Tibial nerve (tissue), 4 donors: Measurements from ENCODE around the gene POP7. TPM values are rescaled to one million over a fixed set of nuclear protein-coding genes. Genes with fewer than 3 reads are reported as not detected.

Experiments
- DNase-seq, 2 donors: peaks; one replicate each; pipeline ENCODE4 v3.0.0-alpha.2; 2019; ENCODE audit warnings: low spot score in 2 of 2
- H3K27ac ChIP-seq, 4 donors: fragments of 200-600 bp; sonication (generic) in 3 of 4; one replicate each; pipeline ENCODE4 v1.5.1; 2017 to 2019; ENCODE audit warnings: mild to moderate bottlenecking in 1 of 4
- H3K27me3 ChIP-seq, 2 donors: fragments of 200-600 bp; sonication (generic) in 1 of 2; one replicate each; pipeline versions ENCODE4 v1.5.1 to v1.6.0; 2017 to 2019
- H3K36me3 ChIP-seq, 3 donors: fragments of 200-600 bp; sonication (generic); one replicate each; pipeline ENCODE4 v1.5.1; 2018 to 2019
- H3K4me1 ChIP-seq, 4 donors: fragments of 200-600 bp; sonication (generic) in 3 of 4; one replicate each; pipeline ENCODE4 v1.5.1; 2017 to 2019
- H3K4me3 ChIP-seq, 4 donors: fragments of 200-600 bp; sonication (generic) in 3 of 4; one replicate each; pipeline ENCODE4 v1.5.1; 2017 to 2019; ENCODE audit warnings: mild to moderate bottlenecking in 1 of 4, moderate library complexity in 1 of 4
- H3K9me3 ChIP-seq, 4 donors: fragments of 200-600 bp; sonication (generic) in 3 of 4; one replicate each; pipeline ENCODE4 v1.5.1; 2017 to 2019
- CTCF ChIP-seq, 5 experiments: fragments of 200-600 bp in 3 of 5; fragments of 450-650 bp in 2 of 5; sonication (generic) in 3 of 5; IDR thresholded peaks; one replicate each; pipeline ENCODE4 v1.5.1; 2016 to 2019; ENCODE audit warnings: antibody characterized with exemption in 5 of 5, mild to moderate bottlenecking in 3 of 5, moderate library complexity in 2 of 5
- EP300 ChIP-seq, 2 donors: sonication (generic); formaldehyde crosslinking; IDR thresholded peaks; one replicate each; pipeline ENCODE4 v1.6.1; 2017; ENCODE audit warnings: antibody characterized with exemption in 2 of 2, mild to moderate bottlenecking in 1 of 2
- POLR2A ChIP-seq, 2 donors: fragments of 450-650 bp; IDR thresholded peaks; one replicate each; pipeline ENCODE4 v1.6.1; 2017; ENCODE audit warnings: antibody characterized with exemption in 2 of 2, mild to moderate bottlenecking in 2 of 2, moderate library complexity in 2 of 2
- WGBS, 2 donors: methylation state at CpG; one replicate each; pipeline ENCODE4 v1.1.5; 2018; 5-methylcytosine and 5-hydroxymethylcytosine counted together
- total RNA-seq, 4 donors: library from RNA; depleted of rRNA; stranded (reverse); fragments of >200 nt; gene quantifications; one replicate each; pipeline ENCODE4 v1.1.0, GENCODE V29; 2016

Gene POP7
- total RNA-seq, 4 donors from 2014 or later: 23.1 to 50.7 (median 35.6) TPM

GRCh38 chr7:100674411-100675104 lies 31.4 kb upstream of the POP7 start:
- peak overlapping the region; percentile 91 to 100 (median 96) for H3K4me3 ChIP-seq
- H3K4me1 ChIP-seq: peaks cover 0 to 46% (median 21%) of the 10 kb centered on the region in 4 donors
- no peaks in the 10 kb centered on the region for H3K27me3 ChIP-seq
- WGBS, 2 donors: 1% methylated on average over 39 to 43 of the region's 43 CpGs
- H3K9me3 ChIP-seq: no peaks in the 10 kb centered on the region
- peaks cover 8 to 32% (median 23%) of the 10 kb centered on the region in 3 donors for H3K36me3 ChIP-seq
- no peak for TF ChIP-seq POLR2A (IDR thresholded peaks at IDR 0.05)
- TF ChIP-seq EP300 (IDR thresholded peaks at IDR 0.05): no peak
- peak overlapping the region; percentile 97 to 99 (median 98) for H3K27ac ChIP-seq
- DNase-seq: no peak

- 0% methylated on average over 5 to 44 of the region's 46 CpGs for WGBS, 2 donors
- peaks cover 0 to 52% (median 25%) of the 10 kb centered on the region in 4 donors for H3K4me1 ChIP-seq
These were observed 30.8 kb upstream of the POP7 start for GRCh38 chr7:100675105-100675451.

GRCh38 chr7:100675581-100676350 lies 30.2 kb upstream of the POP7 start:
- TF ChIP-seq POLR2A (IDR thresholded peaks at IDR 0.05): peak in 1 of 2 donors; percentile 44
- TF ChIP-seq CTCF (IDR thresholded peaks at IDR 0.05): no peak
- TF ChIP-seq EP300 (IDR thresholded peaks at IDR 0.05): peak; percentile 29 to 76
- peaks cover 8 to 35% (median 23%) of the 10 kb centered on the region in 3 donors for H3K36me3 ChIP-seq
- 1 to 2% methylated on average over 33 to 41 of the region's 59 CpGs for whole genome bisulfite sequencing, 2 donors
- peak overlapping the region; percentile 91 to 100 (median 96) for H3K4me3 ChIP-seq
- DNase-seq: peak; percentile 71 to 78
- H3K9me3 ChIP-seq: no peaks in the 10 kb centered on the region
- peaks cover 0 to 59% (median 31%) of the 10 kb centered on the region in 4 donors for H3K4me1 ChIP-seq
- H3K27ac ChIP-seq: peak overlapping the region; percentile 97 to 99 (median 98)
- no peaks in the 10 kb centered on the region for H3K27me3 ChIP-seq

More at GRCh38 chr7:100675105-100675451, 30.8 kb upstream of the POP7 start:
- Histone ChIP-seq H3K4me3 (peak overlapping the region; percentile 91 to 100 (median 96)), H3K27ac (peak overlapping the region; percentile 97 to 99 (median 98)), H3K36me3 (peaks cover 8 to 35% (median 23%) of the 10 kb centered on the region in 3 donors), H3K27me3 (no peaks in the 10 kb centered on the region), H3K9me3 (no peaks in the 10 kb centered on the region)
- no peak for TF ChIP-seq POLR2A (IDR thresholded peaks at IDR 0.05)
- no peak for TF ChIP-seq CTCF (IDR thresholded peaks at IDR 0.05)
- no peak for TF ChIP-seq EP300 (IDR thresholded peaks at IDR 0.05)
- no peak for DNase-seq

- peak overlapping the region; percentile 91 to 100 (median 96) for H3K4me3 ChIP-seq
- H3K4me1 ChIP-seq: peaks cover 0 to 68% (median 36%) of the 10 kb centered on the region in 4 donors
- 73 to 74% methylated on average over 19 to 23 of the region's 23 CpGs for WGBS, 2 donors
These were observed 29.2 kb upstream of the POP7 start for GRCh38 chr7:100676501-100677306.

GRCh38 chr7:100677308-100678267 lies 28.3 kb upstream of the POP7 start:
- Histone ChIP-seq H3K27ac (peak overlapping the region in 3 of 4 donors; percentile 78 to 99 (median 95)), H3K4me1 (peaks cover 0 to 74% (median 37%) of the 10 kb centered on the region in 4 donors), H3K27me3 (no peaks in the 10 kb centered on the region), H3K36me3 (peaks cover 10 to 49% (median 23%) of the 10 kb centered on the region in 3 donors), H3K9me3 (no peaks in the 10 kb centered on the region), H3K4me3 (no peak overlapping the region)
- 80 to 82% methylated on average over 27 to 28 of the region's 36 CpGs for WGBS, 2 donors
- TF ChIP-seq EP300 (IDR thresholded peaks at IDR 0.05): no peak
- no peak for TF ChIP-seq POLR2A (IDR thresholded peaks at IDR 0.05)
- no peak for TF ChIP-seq CTCF (IDR thresholded peaks at IDR 0.05)
- no peak for DNase-seq

More at GRCh38 chr7:100676501-100677306, 29.2 kb upstream of the POP7 start:
- DNase-seq: no peak
- no peaks in the 10 kb centered on the region for H3K9me3 ChIP-seq
- peak overlapping the region; percentile 97 to 99 (median 98) for H3K27ac ChIP-seq
- H3K27me3 ChIP-seq: no peaks in the 10 kb centered on the region
- peaks cover 8 to 40% (median 23%) of the 10 kb centered on the region in 3 donors for H3K36me3 ChIP-seq
- TF ChIP-seq EP300 (IDR thresholded peaks at IDR 0.05) (no peak), POLR2A (IDR thresholded peaks at IDR 0.05) (no peak)
